Calu3 (cell line): Measurements from ENCODE around the gene CCND3. TPM values are rescaled to one million over a fixed set of nuclear protein-coding genes. Genes with fewer than 3 reads are reported as not detected.

Experiments used
- BruUV-seq: library from RNA; stranded (reverse); fragments of 400-500 nt; replicated peaks from 2 replicates; lab custom pipeline; 2021; lab: Mats Ljungman, UMichigan
- CTCF ChIA-PET: fragments of 300-600 bp; sonication (Branson Sonifier 250); formaldehyde crosslinking; loops from one replicate; lab custom pipeline; 2022; ENCODE audit warnings: antibody characterized with exemption; lab: Charles Lee
- DNase-seq: peaks from one replicate; pipeline ENCODE4 v3.0.0; 2022
- H3K27ac Mint-ChIP-seq: one replicate; pipeline ENCODE4 v1.8.0; 2022; ENCODE audit warnings: mixed read lengths; ENCODE audit not compliant: unreplicated experiment
- H3K27me3 Mint-ChIP-seq: one replicate; pipeline ENCODE4 v1.8.0; 2022; ENCODE audit warnings: mixed read lengths; ENCODE audit not compliant: unreplicated experiment
- H3K36me3 Mint-ChIP-seq: one replicate; pipeline ENCODE4 v1.8.0; 2022; ENCODE audit warnings: mild to moderate bottlenecking, moderate library complexity, mixed read lengths; ENCODE audit not compliant: insufficient read depth, unreplicated experiment
- H3K4me1 Mint-ChIP-seq: one replicate; pipeline ENCODE4 v1.8.0; 2022; ENCODE audit warnings: mild to moderate bottlenecking, low read depth, mixed read lengths; ENCODE audit not compliant: unreplicated experiment
- H3K4me3 Mint-ChIP-seq: one replicate; pipeline ENCODE4 v1.8.0; 2022; ENCODE audit warnings: mild to moderate bottlenecking, low read depth, moderate library complexity, mixed read lengths; ENCODE audit not compliant: unreplicated experiment
- H3K9me3 Mint-ChIP-seq: one replicate; pipeline ENCODE4 v1.8.0; 2022; ENCODE audit warnings: low read depth, mixed read lengths; ENCODE audit not compliant: unreplicated experiment
- intact Hi-C: fragments of 100-400 bp; cut with micrococcal nuclease; formaldehyde crosslinking; loops from one replicate; pipeline ENCODE4 v1.10.0; 2022; ENCODE audit not compliant: unreplicated experiment
- total RNA-seq: library from RNA; stranded (reverse); gene quantifications from 2 replicates; pipeline ENCODE4 v1.2.3, GENCODE V29; 2022
- TF ChIP-seq, protein P1 (sequence below): fragments of 200-600 bp; IDR thresholded peaks from one replicate; pipeline ENCODE4 v1.8.0; 2022; ENCODE audit warnings: antibody characterized with exemption; ENCODE audit not compliant: unreplicated experiment

The CCND3 gene
- total RNA-seq, 1 experiment from 2014 or later, result 77.4 TPM

DNA sequence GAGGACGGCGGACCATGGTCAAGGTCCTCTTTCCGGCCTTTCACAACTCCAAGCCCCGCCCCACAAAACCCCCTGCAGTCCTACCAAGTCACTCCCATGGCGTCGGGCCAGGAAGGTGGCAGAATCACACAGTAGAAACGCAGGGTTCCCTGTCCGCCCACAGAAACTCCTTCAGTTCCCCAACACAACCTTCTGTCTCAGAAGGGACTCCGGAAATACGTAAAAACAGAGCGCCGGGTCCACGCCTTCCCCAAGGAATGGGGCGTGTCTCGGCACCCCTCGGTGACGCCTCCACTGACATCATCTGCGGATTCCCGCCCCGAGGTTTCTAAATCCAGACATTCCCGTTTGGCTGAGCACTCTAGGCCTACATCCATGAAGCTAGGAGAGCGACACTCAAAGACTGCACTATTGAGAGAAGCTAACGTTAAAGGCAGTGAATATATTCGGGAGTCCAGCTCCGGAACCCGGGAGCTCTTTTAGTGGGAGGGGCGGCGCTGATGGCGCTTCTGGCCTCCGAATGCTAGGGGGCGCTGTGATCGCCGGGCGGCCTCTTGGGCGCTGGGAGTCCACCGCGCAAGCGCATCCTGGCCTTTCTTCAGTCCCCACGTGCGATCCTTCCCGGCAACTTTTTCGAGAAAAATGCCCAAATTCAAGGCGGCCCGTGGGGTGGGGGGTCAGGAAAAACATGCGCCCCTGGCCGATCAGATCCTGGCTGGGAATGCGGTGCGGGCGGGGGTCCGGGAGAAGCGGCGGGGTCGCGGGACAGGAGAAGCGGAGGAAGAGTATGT is 20.5 kb downstream of the CCND3 start, which contains the start of the genes BYSL and MED20:
Gene BYSL, plus strand, starts transcription at position 579 of the 791 bp plus-strand sequence. Its CDS starts 64 bp downstream, at position 643.
Gene MED20, minus strand, starts transcription at position 219 of the 791 bp plus-strand sequence. Its CDS starts 121 bp downstream, at position 98.
- BruUV-seq, result no TSS peak
- peaks cover 60% of the 10 kb centered on the region for H3K36me3 Mint-ChIP-seq

DNA sequence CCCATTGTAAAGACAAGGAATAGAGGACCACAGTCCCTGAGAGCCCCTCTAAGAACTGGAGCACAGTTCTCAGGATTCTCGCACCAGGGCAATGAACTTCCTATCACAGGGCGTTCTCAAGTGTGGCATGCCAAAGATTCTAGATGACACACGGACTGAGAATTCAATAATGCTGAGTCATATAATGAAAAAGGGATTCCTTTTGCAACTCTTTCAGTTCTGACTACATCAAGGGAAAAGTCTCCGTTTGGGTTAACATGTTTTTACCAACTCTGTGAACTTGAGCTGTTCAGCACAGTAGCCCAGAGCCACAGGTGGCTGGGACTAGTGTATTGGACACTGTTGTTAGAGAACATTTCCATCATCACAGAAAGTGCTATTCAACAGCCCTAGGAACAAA is 24.1 kb downstream of the CCND3 start:
- H3K4me1 Mint-ChIP-seq, result peaks cover 14% of the 10 kb centered on the region
- H3K36me3 Mint-ChIP-seq, result peaks cover 35% of the 10 kb centered on the region
- no TSS peak for BruUV-seq
- H3K4me3 Mint-ChIP-seq, result no peak overlapping the region
- intact Hi-C loops, result no loop called here
- TF ChIP-seq, protein P1, sequence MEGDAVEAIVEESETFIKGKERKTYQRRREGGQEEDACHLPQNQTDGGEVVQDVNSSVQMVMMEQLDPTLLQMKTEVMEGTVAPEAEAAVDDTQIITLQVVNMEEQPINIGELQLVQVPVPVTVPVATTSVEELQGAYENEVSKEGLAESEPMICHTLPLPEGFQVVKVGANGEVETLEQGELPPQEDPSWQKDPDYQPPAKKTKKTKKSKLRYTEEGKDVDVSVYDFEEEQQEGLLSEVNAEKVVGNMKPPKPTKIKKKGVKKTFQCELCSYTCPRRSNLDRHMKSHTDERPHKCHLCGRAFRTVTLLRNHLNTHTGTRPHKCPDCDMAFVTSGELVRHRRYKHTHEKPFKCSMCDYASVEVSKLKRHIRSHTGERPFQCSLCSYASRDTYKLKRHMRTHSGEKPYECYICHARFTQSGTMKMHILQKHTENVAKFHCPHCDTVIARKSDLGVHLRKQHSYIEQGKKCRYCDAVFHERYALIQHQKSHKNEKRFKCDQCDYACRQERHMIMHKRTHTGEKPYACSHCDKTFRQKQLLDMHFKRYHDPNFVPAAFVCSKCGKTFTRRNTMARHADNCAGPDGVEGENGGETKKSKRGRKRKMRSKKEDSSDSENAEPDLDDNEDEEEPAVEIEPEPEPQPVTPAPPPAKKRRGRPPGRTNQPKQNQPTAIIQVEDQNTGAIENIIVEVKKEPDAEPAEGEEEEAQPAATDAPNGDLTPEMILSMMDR, result no peak
- H3K27me3 Mint-ChIP-seq, result no peaks in the 10 kb centered on the region
- peak overlapping the region; percentile 75 for H3K27ac Mint-ChIP-seq
- no peaks in the 10 kb centered on the region for H3K9me3 Mint-ChIP-seq
- CTCF ChIA-PET, result interaction anchor here (0.5 to 0.7 kb wide), 2 partner anchors 683 to 785 kb away, joined by 3 to 4 read pairs; no protein-coding TSS in a partner anchor
- DNase-seq, result no peak

More for the DNA sequence above, 20.5 kb downstream of the CCND3 start, which contains the start of the genes BYSL and MED20:
- Mint-ChIP-seq H3K4me1 (peaks cover 41% of the 10 kb centered on the region), H3K9me3 (no peaks in the 10 kb centered on the region), H3K27me3 (no peaks in the 10 kb centered on the region), H3K4me3 (peak within 1 kb of the TSS; percentile 99), H3K27ac (peak within 1 kb of the TSS; percentile 99)
- CTCF ChIA-PET, result interaction anchor here (0.6 to 2.5 kb wide), 18 partner anchors 9 to 651 kb away, joined by 3 to 29 read pairs (median 6); partner anchors contain the start of genes CCND3, TOMM6 and USP49
- intact Hi-C loops, result loop anchor here (5.0 kb wide), 1 partner anchor 126 kb away; no protein-coding TSS in a partner anchor
- peak; percentile 96 for DNase-seq
- TF ChIP-seq, protein P1, result peak; percentile 98

DNA sequence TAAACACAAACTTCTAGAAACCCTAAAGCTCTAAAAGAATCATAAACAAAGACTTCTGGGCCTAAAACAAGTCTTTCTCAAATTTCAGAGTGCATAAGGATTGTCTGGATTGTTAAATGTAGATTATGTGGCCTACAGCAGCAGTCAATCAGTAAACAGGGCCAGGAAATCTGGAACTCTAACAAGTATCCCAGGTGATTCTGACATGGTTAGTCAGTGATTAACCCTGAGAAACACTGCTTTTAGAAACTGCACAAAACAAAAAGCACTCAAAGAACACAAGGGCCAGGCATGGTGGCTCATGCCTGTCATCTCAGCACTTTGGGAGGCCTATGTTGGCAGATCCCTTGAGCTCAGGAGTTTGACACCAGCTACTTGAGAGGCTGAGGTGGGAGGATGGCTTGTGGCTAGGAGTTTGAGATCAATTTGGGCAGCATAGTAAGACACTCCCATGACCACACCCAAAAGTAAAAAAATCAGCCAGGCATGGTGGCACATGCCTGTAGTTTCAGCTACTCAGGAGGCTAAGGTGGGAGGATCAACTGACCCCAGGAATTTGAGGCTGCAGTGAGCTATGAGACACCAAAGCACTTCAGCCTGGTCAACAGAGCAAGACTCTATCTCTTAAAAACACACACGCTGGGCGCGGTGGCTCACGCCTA is 26.6 kb downstream of the CCND3 start:
- no peaks in the 10 kb centered on the region for H3K9me3 Mint-ChIP-seq
- H3K36me3 Mint-ChIP-seq, result peaks cover 19% of the 10 kb centered on the region
- no peak for DNase-seq
- BruUV-seq, result no TSS peak
- intact Hi-C loops, result no loop called here
- H3K4me1 Mint-ChIP-seq, result peaks cover 9% of the 10 kb centered on the region
- CTCF ChIA-PET, result interaction anchor here (0.7 to 1.2 kb wide), 3 partner anchors 10 to 1060 kb away, joined by 3 to 7 read pairs (median 4); partner anchors contain the start of gene TOMM6
- TF ChIP-seq, protein P1, result no peak
- H3K27me3 Mint-ChIP-seq, result no peaks in the 10 kb centered on the region
- no peak overlapping the region for H3K27ac Mint-ChIP-seq
- no peak overlapping the region for H3K4me3 Mint-ChIP-seq

DNA sequence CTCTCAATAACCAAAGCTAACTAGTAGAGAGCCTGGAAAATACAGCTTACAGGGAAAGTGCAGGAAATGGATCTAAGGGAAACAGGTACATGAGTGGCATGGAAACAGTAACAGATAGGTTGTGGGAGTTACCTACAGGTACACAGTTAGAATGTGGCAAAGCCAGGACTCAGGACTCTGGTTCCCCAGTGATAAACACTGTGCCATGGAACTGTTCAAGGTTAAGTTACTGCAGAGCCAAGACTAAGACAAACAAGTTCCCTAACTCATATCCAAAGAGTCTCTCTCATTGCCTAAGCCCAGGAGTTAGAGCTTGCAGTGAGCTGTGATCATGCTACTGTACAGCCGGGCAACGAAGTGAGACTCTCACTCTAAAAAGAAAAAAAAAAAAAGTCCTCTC is 27.3 kb downstream of the CCND3 start:
- TF ChIP-seq, protein P1, result no peak
- no peaks in the 10 kb centered on the region for H3K9me3 Mint-ChIP-seq
- peaks cover 16% of the 10 kb centered on the region for H3K36me3 Mint-ChIP-seq
- BruUV-seq, result no TSS peak
- H3K27me3 Mint-ChIP-seq, result no peaks in the 10 kb centered on the region
- H3K27ac Mint-ChIP-seq, result no peak overlapping the region
- intact Hi-C loops, result no loop called here
- peaks cover 9% of the 10 kb centered on the region for H3K4me1 Mint-ChIP-seq
- DNase-seq, result no peak
- no peak overlapping the region for H3K4me3 Mint-ChIP-seq
- CTCF ChIA-PET, result interaction anchor here (0.7 to 1.2 kb wide), 3 partner anchors 11 to 1060 kb away, joined by 3 to 7 read pairs (median 4); partner anchors contain the start of gene TOMM6
